K562 (cell line): ENCODE results near the gene CREB3L2. TPM values are rescaled to one million over a fixed set of nuclear protein-coding genes. Genes with fewer than 3 reads are reported as not detected.
A peak's percentile ranks its signal among the peaks of the same experiment; 100 is the strongest.

Experiments used
- ATAC-seq: fragments of 200-7000 bp; cut with Tn5 transposase; 3 replicates; pipeline ENCODE4 v1.9.1; 2020; ENCODE audit warnings: moderate library complexity
- BruUV-seq: library from RNA; stranded (reverse); fragments of 400-500 nt; replicated peaks from 2 replicates; lab custom pipeline; 2021; lab: Mats Ljungman, UMichigan
- CTCF ChIA-PET: fragments of 300-600 bp; formaldehyde crosslinking; extraction: SDS; loops from one replicate; lab custom pipeline; 2021; ENCODE audit warnings: low intra/inter-chr PET ratio; lab: Yijun Ruan, JAX
- POLR2A ChIA-PET: fragments of 300-600, 350-650 bp; sonication (Branson Sonifier 250); formaldehyde crosslinking; extraction: SDS; loops from one replicate; lab custom pipeline; 2021; ENCODE audit warnings: antibody characterized with exemption, inconsistent platforms; lab: Yijun Ruan, JAX
- DNase-seq, 4 experiments: peaks; one replicate each; pipeline versions ENCODE4 v3.0.0 to v3.0.0-alpha.2; 2011 to 2018; ENCODE audit warnings: low spot score in 3 of 4, mixed read lengths in 3 of 4; ENCODE audit errors: extremely low read depth in 1 of 4
- FAIRE-seq: peaks from 2 replicates; lab custom pipeline; 2011; peaks lifted over from hg19 to GRCh38; lab: Jason Lieb, UNC
- H2AFZ ChIP-seq: 2 replicates; pipeline ENCODE4 v1.6.0; 2011; ENCODE audit warnings: low read depth, low read length, control low read depth, inconsistent platforms
- H3K27ac ChIP-seq: fragments of 200-600 bp; 3 replicates; pipeline ENCODE4 v1.8.0; 2011; ENCODE audit warnings: low read depth, mild to moderate bottlenecking, control low read depth, inconsistent platforms, low read length, moderate library complexity, mixed read lengths; ENCODE audit errors: extremely low read depth
- H3K27me3 ChIP-seq, 2 experiments: fragments of 300-600 bp in 1 of 2; 2 replicates in 1 of 2; 3 replicates in 1 of 2; pipeline versions ENCODE4 v1.6.0 to v1.8.0; 2011; ENCODE audit warnings: inconsistent platforms in 2 of 2, low read length in 2 of 2, mild to moderate bottlenecking in 1 of 2, mixed read lengths in 1 of 2, moderate library complexity in 1 of 2; ENCODE audit not compliant: control insufficient read depth in 2 of 2, insufficient read depth in 2 of 2
- H3K36me3 ChIP-seq: fragments of 300-600 bp; 3 replicates; pipeline ENCODE4 v1.8.0; 2011; ENCODE audit warnings: mild to moderate bottlenecking, low read length, inconsistent platforms; ENCODE audit not compliant: control insufficient read depth, insufficient read depth
- H3K4me1 ChIP-seq, 2 experiments: fragments of 200-600 bp in 1 of 2; replicated peaks in 1 of 2; 2 replicates in 1 of 2; 3 replicates in 1 of 2; pipeline versions ENCODE4 v1.5.1 to v1.8.0; 2011; ENCODE audit warnings: inconsistent platforms in 2 of 2, low read length in 2 of 2, mild to moderate bottlenecking in 1 of 2, mixed read lengths in 1 of 2, moderate library complexity in 1 of 2; ENCODE audit not compliant: control insufficient read depth in 2 of 2, insufficient read depth in 2 of 2
- H3K4me2 ChIP-seq: 2 replicates; pipeline ENCODE4 v1.6.1; 2011; ENCODE audit warnings: low read length, control low read depth, inconsistent platforms, mixed read lengths; ENCODE audit not compliant: insufficient read depth
- H3K4me3 ChIP-seq: fragments of 200-600 bp; sonication (generic), shearing (Covaris generic); 2 replicates; pipeline ENCODE4 v1.5.1; 2016; ENCODE audit warnings: control low read depth, inconsistent platforms
- H3K79me2 ChIP-seq: fragments of 200-600 bp; 3 replicates; pipeline ENCODE4 v1.8.0; 2011; ENCODE audit warnings: low read length, inconsistent platforms; ENCODE audit not compliant: control insufficient read depth, insufficient read depth
- H3K9ac ChIP-seq, 2 experiments: 2 replicates each; pipeline versions ENCODE4 v1.6.0 to v1.6.1; 2011; ENCODE audit warnings: low read depth in 2 of 2, low read length in 2 of 2, control low read depth in 1 of 2, inconsistent platforms in 1 of 2, mild to moderate bottlenecking in 1 of 2, mixed read lengths in 1 of 2; ENCODE audit not compliant: insufficient read depth in 1 of 2
- H3K9me1 ChIP-seq: one replicate; pipeline ENCODE4 v1.6.0; 2011; ENCODE audit warnings: inconsistent platforms, mild to moderate bottlenecking, low read length, moderate library complexity; ENCODE audit not compliant: control insufficient read depth, insufficient read depth
- H3K9me3 ChIP-seq: replicated peaks from 2 replicates; pipeline ENCODE4 v1.5.1; 2011; ENCODE audit warnings: low read depth, low read length, inconsistent platforms; ENCODE audit not compliant: control insufficient read depth, insufficient read depth
- H4K20me1 ChIP-seq: replicated peaks from 2 replicates; pipeline ENCODE4 v1.6.1; 2011; ENCODE audit warnings: low read length, inconsistent platforms, mixed read lengths; ENCODE audit not compliant: control insufficient read depth, insufficient read depth
- CEBPB ChIP-seq: fragments of 450-650 bp; IDR thresholded peaks from 2 replicates; pipeline ENCODE4 v1.6.1; 2016; ENCODE audit warnings: missing genetic modification characterization, missing compliant biosample characterization
- CXXC5 ChIP-seq: fragments of 250-450 bp; sonication (Bioruptor Pico); IDR thresholded peaks from 2 replicates; pipeline ENCODE4 v1.8.0; 2022; ENCODE audit warnings: inconsistent platforms, mild to moderate bottlenecking, moderate library complexity
- MTA2 ChIP-seq: fragments of 450-650 bp; IDR thresholded peaks from 2 replicates; pipeline ENCODE4 v1.6.1; 2016; ENCODE audit warnings: low read depth
- NFIC ChIP-seq: fragments of 450-650 bp; IDR thresholded peaks from 2 replicates; pipeline ENCODE4 v1.6.1; 2017; ENCODE audit warnings: mild to moderate bottlenecking, inconsistent platforms
- NFIX ChIP-seq: fragments of 250-450 bp; sonication (Bioruptor Pico); IDR thresholded peaks from 2 replicates; pipeline ENCODE4 v1.4.0; 2020; ENCODE audit warnings: low read depth, mild to moderate bottlenecking, moderate library complexity
- SUPT5H ChIP-seq: fragments of 450-650 bp; IDR thresholded peaks from 2 replicates; pipeline ENCODE4 v1.6.1; 2016
- ZNF431 ChIP-seq: sonication (generic); formaldehyde crosslinking; IDR thresholded peaks from 2 replicates; pipeline ENCODE4 v1.8.0; 2022; ENCODE audit warnings: mild to moderate bottlenecking, missing genetic modification reagents
- WGBS: fragments of 100-300 bp; shearing (Covaris generic); methylation state at CpG from one replicate; pipeline ENCODE4 v1.1.6; 2016; ENCODE audit warnings: low coverage, mixed read lengths; ENCODE audit not compliant: insufficient coverage; ENCODE audit errors: missing lambda C conversion rate; 5-methylcytosine and 5-hydroxymethylcytosine counted together
- in situ Hi-C: fragments of 300-500 bp; cut with MboI; formaldehyde crosslinking; loops from 4 replicates; pipeline ENCODE4 v1.15.0; 2018; ENCODE audit warnings: inconsistent platforms, mixed read lengths
- intact Hi-C: fragments of 100-400 bp; cut with micrococcal nuclease; formaldehyde crosslinking; loops from 2 replicates; pipeline ENCODE4 v1.14.2; 2022
- polyA plus RNA-seq, 8 experiments: library from polyadenylated mRNA; depleted of rRNA in 4 of 8; stranded (reverse) in 5 of 8; unstranded in 3 of 8; fragments of >200 nt; fragmentation: Nextera tagmentation in 2 of 8; fragmentation: Illumina TruSeq in 1 of 8; extraction: Ambion mirVana in 2 of 8; extraction: Trizol in 1 of 8; gene quantifications; 2 replicates each; pipeline versions ENCODE4 v1.2.1 to v1.2.3, GENCODE V29; 2011 to 2014; ENCODE audit warnings: inconsistent platforms in 1 of 8, missing spikeins in 1 of 8
- total RNA-seq, 7 experiments: library from RNA; depleted of rRNA in 6 of 7; stranded (reverse); fragments of >200 nt in 6 of 7; fragmentation: Illumina TruSeq in 2 of 7; extraction: Trizol in 2 of 7; gene quantifications; 2 replicates each; pipeline versions ENCODE4 v1.2.1 to v1.2.3, GENCODE V29; 2011 to 2021; ENCODE audit warnings: low replicate concordance in 1 of 7
- TF ChIP-seq, protein P1 (sequence below): fragments of 450-650 bp; IDR thresholded peaks from 2 replicates; pipeline ENCODE4 v1.6.1; 2017; ENCODE audit warnings: antibody characterized with exemption, mild to moderate bottlenecking

Gene CREB3L2
- total and polyA plus RNA-seq, 9 of the 15 experiments (the other 6 are each of a cell fraction or from before 2014, with no cell fraction given): 7.1 to 45.6 (median 15.8) TPM

- TF ChIP-seq, protein P1, sequence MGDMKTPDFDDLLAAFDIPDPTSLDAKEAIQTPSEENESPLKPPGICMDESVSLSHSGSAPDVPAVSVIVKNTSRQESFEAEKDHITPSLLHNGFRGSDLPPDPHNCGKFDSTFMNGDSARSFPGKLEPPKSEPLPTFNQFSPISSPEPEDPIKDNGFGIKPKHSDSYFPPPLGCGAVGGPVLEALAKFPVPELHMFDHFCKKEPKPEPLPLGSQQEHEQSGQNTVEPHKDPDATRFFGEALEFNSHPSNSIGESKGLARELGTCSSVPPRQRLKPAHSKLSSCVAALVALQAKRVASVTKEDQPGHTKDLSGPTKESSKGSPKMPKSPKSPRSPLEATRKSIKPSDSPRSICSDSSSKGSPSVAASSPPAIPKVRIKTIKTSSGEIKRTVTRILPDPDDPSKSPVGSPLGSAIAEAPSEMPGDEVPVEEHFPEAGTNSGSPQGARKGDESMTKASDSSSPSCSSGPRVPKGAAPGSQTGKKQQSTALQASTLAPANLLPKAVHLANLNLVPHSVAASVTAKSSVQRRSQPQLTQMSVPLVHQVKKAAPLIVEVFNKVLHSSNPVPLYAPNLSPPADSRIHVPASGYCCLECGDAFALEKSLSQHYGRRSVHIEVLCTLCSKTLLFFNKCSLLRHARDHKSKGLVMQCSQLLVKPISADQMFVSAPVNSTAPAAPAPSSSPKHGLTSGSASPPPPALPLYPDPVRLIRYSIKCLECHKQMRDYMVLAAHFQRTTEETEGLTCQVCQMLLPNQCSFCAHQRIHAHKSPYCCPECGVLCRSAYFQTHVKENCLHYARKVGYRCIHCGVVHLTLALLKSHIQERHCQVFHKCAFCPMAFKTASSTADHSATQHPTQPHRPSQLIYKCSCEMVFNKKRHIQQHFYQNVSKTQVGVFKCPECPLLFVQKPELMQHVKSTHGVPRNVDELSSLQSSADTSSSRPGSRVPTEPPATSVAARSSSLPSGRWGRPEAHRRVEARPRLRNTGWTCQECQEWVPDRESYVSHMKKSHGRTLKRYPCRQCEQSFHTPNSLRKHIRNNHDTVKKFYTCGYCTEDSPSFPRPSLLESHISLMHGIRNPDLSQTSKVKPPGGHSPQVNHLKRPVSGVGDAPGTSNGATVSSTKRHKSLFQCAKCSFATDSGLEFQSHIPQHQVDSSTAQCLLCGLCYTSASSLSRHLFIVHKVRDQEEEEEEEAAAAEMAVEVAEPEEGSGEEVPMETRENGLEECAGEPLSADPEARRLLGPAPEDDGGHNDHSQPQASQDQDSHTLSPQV: no peak
- TF ChIP-seq CEBPB: no peak
- TF ChIP-seq ZNF431: no peak
Measured at GRCh38 chr7:138024343-138024691, 22.4 kb upstream of the CREB3L2 start (continued).

GRCh38 chr7:138023618-138024342 is 21.9 kb upstream of the CREB3L2 start:
- in situ Hi-C loops: no loop called here
- POLR2A ChIA-PET: interaction anchor here (1.0 kb wide), 1 partner anchor 11 kb away, joined by 4 read pairs; no protein-coding TSS in a partner anchor
- H3K4me3 ChIP-seq: no peak overlapping the region
- H3K79me2 ChIP-seq: no peaks in the 10 kb centered on the region
- intact Hi-C loops: no loop called here
- TF ChIP-seq CXXC5 (CRISPR knock-in tag) (no peak), SUPT5H (no peak), MTA2 (no peak), NFIC (peak; percentile 93), NFIX (CRISPR knock-in tag) (peak; percentile 74)
- no peak overlapping the region for H3K4me2 ChIP-seq
- peaks cover 0 to 4% of the 10 kb centered on the region in 2 experiments; a peak in 3 of 5 replicates for H3K27me3 ChIP-seq
- DNase-seq: no peak
- no peak overlapping the region for H3K27ac ChIP-seq
- no peak for FAIRE-seq
- no peak for ATAC-seq
- no peaks in the 10 kb centered on the region for H3K4me1 ChIP-seq
- H2AFZ ChIP-seq: no peak overlapping the region
- no peaks in the 10 kb centered on the region for H3K36me3 ChIP-seq
- 6% methylated on average over 3 of the region's 3 CpGs for WGBS
- CTCF ChIA-PET: no interaction called here
- H4K20me1 ChIP-seq: no peaks in the 10 kb centered on the region
- no TSS peak for BruUV-seq
- H3K9me1 ChIP-seq: no peaks in the 10 kb centered on the region
- H3K9ac ChIP-seq: no peak overlapping the region
- H3K9me3 ChIP-seq: no peaks in the 10 kb centered on the region
